Mesodermal cell (in vitro differentiated cells): ENCODE results near the gene METRNL.

ENCODE experiments used
- H3K27ac ChIP-seq: 2 replicates; pipeline ENCODE4 v1.7.0; 2013; ENCODE audit warnings: mild to moderate bottlenecking, low read depth, low read length, moderate library complexity; ENCODE audit not compliant: severe bottlenecking
- H3K36me3 ChIP-seq: 2 replicates; pipeline ENCODE4 v1.7.1; 2013; ENCODE audit warnings: mild to moderate bottlenecking, low read length, moderate library complexity; ENCODE audit not compliant: control insufficient read depth, insufficient read depth
- H3K4me1 ChIP-seq: one replicate; pipeline ENCODE4 v1.7.1; 2013; ENCODE audit warnings: mild to moderate bottlenecking, low read length; ENCODE audit not compliant: insufficient read depth, control insufficient read depth, poor library complexity, severe bottlenecking
- H3K4me3 ChIP-seq: 2 replicates; pipeline ENCODE4 v1.7.0; 2013; ENCODE audit warnings: low read length, control low read depth, mild to moderate bottlenecking; ENCODE audit not compliant: insufficient read depth, poor library complexity, severe bottlenecking; ENCODE audit errors: extremely low read depth
- H3K9me3 ChIP-seq: 2 replicates; pipeline ENCODE4 v1.7.1; 2013; ENCODE audit warnings: mild to moderate bottlenecking, low read length, moderate library complexity; ENCODE audit not compliant: control insufficient read depth
- WGBS, 2 experiments: methylation state at CpG; one replicate each; pipeline ENCODE4 v1.1.5; 2013; ENCODE audit warnings: missing lambda C conversion rate in 2 of 2; ENCODE audit not compliant: insufficient coverage in 2 of 2; 5-methylcytosine and 5-hydroxymethylcytosine counted together

METRNL gene

DNA sequence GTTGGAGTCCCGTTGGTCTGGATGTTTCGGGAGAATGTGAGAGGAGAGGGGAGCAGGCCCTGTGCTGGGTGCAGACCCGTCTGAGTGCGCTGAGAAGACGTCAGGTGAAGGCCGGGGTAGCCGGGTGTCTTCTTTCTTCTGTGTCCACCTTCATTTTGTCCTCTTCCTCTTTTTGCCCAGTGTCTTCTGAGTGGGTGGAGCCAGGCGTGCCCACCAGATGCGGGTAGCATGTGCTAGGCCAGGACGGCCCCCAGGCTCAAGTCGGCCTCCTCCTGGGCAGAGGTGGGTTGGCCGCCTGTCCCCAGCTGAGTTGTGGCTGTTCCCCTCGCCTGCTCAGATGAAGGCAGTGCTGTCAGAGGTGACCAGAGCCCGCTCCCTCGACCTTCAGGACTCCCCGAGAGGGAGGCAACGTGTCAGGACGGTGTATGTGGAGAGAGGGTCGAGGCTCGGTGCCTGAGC lies 3.5 kb downstream of the METRNL start:
- 84 to 86% methylated on average over 20 of the region's 20 CpGs for WGBS, 2 experiments
- Histone ChIP-seq H3K36me3 (peaks cover 20% of the 10 kb centered on the region), H3K27ac (peak overlapping the region; percentile 91), H3K4me3 (no peak overlapping the region), H3K9me3 (no peaks in the 10 kb centered on the region), H3K4me1 (peaks cover 25% of the 10 kb centered on the region)

DNA sequence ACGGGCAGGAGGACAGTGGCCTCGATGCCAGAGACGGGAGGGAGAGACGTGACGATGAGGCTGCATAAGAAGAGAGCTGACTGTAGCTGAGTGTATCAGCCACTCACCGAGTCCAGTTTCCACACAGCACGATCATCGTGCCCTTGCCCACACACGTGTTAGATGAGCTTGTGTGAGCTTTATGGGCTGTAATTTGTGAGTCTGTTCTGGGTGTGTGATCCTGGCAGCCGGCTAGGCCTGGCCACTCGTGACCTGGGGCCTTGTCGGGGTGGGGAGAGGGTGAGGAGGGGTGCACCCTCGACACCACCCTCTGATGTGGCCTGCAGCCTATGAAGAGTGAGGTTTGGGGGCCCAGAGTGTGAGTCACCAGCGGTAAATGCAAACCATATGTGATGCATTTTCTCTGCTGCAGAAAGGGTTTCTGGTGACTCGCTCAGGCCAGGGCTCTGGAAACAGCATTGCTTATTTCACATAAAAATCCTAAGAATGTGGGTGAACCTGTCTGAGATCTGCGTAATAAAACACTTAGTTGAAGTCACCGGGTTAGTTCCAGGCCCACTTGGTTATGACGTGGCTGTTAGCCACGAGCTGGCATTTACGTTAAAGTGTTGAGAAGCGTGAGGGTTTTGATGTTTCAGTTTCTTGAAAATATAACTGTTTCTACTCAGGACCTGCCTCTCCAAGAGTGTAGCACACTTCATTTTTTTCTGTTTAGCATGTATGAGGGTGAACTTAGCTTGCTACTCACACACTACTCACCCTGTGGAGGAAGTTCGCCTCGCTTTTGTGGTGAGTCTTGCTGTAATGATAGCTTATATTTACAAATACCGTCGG lies 4.2 kb downstream of the METRNL start:
- Histone ChIP-seq H3K4me3 (no peak overlapping the region), H3K36me3 (peaks cover 23% of the 10 kb centered on the region), H3K9me3 (no peaks in the 10 kb centered on the region), H3K4me1 (peaks cover 25% of the 10 kb centered on the region), H3K27ac (peak overlapping the region; percentile 91)
- WGBS, 2 experiments, result 60 to 70% methylated on average over 19 of the region's 25 CpGs

DNA sequence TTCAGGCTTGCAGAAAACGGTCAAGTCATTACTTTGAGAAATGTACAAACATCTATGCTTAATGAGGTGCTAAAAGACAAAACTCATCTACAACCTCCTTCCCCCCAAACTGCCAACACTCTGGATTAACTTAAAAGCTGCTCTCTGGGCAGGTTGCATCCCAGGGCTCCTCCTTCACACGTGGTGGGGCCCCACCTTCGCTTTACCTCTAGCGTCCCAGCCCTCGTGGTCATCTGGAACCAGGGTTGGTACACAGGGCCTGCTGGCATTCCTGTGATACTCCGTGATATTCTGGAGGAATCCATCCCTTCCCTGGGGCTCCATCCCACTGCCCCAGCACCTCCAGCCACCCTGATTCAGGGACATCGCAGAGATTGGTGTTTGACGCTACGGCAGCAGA lies 4.8 kb downstream of the METRNL start:
- peaks cover 25% of the 10 kb centered on the region for H3K4me1 ChIP-seq
- peaks cover 23% of the 10 kb centered on the region for H3K36me3 ChIP-seq
- no peak overlapping the region for H3K4me3 ChIP-seq
- H3K27ac ChIP-seq, result peak overlapping the region; percentile 91
- no peaks in the 10 kb centered on the region for H3K9me3 ChIP-seq
- 86 to 88% methylated on average over 8 of the region's 9 CpGs for WGBS, 2 experiments

DNA sequence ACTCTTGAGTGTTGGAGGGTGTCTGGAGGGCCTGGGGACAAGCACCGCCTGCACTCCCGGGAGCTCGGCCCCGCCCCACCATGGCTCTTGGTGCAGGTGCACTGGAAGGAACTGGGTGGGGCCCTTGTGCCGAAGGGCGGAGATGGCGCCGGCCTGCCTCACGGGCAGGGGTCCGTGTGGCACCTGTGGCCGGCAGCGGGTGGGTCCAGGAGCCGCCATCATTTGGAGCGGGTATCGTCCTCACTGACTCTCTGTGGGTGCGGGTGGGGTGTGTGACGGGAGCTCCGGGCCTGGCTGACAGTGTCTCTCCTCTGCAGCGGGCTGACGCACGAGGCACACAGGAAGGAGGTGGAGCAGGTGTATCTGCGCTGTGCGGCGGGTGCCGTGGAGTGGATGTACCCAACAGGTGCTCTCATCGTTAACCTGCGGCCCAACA lies 5.2 kb downstream of the METRNL start:
- H3K4me3 ChIP-seq, result no peak overlapping the region
- H3K36me3 ChIP-seq, result peaks cover 23% of the 10 kb centered on the region
- no peaks in the 10 kb centered on the region for H3K9me3 ChIP-seq
- H3K27ac ChIP-seq, result no peak overlapping the region
- peaks cover 25% of the 10 kb centered on the region for H3K4me1 ChIP-seq
- 97 to 98% methylated on average over 27 of the region's 27 CpGs for WGBS, 2 experiments

DNA sequence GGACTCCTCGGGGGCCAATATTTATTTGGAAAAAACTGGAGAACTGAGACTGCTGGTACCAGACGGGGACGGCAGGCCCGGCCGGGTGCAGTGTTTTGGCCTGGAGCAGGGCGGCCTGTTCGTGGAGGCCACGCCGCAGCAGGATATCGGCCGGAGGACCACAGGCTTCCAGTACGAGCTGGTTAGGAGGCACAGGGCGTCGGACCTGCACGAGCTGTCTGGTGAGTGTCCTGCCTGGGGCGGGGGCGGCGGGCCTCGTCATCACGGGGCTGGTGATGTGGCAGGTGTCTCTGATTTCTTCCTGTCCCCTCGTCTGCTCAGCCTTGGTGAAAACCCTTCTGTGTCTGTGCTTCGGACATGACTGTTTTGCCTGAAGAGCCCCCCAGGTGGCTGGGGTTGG lies 5.7 kb downstream of the METRNL start:
- 96 to 97% methylated on average over 20 to 22 of the region's 22 CpGs for WGBS, 2 experiments
- H3K36me3 ChIP-seq, result peaks cover 23% of the 10 kb centered on the region
- H3K4me3 ChIP-seq, result no peak overlapping the region
- no peaks in the 10 kb centered on the region for H3K9me3 ChIP-seq
- peaks cover 25% of the 10 kb centered on the region for H3K4me1 ChIP-seq
- no peak overlapping the region for H3K27ac ChIP-seq

DNA sequence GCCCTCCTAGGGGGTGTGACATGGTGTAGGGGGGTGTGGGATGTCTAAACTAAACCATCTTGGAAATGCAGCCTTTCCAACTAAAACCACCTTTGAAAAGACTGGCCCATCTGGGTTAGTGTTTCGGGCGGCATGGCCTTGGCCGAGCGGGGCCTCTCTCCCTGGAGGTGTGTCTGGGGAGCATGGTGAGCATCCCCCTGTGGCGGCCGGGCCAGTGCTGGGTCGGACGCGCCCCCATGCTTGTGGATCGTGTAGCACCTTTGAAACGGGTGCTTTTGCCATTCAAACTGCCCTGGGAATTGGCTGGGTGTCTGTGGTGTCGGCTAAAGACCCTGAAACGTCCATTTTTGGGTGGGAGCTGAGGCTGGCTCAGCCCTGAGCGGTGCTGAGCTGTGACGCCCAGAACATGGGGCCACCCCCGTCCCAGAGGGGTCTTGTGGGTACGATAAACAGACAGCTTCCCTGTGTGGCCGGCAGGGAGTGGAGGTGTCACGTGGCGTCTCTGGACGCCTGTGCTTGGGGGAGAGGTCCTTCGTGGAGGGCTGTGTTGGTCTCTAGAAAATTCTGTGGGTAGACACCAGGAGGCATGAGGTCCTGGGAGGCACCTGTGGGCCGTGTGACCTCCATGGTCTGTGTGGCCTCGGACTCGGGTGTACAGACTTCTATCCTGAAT lies 6.3 kb downstream of the METRNL start:
- Histone ChIP-seq H3K27ac (no peak overlapping the region), H3K9me3 (no peaks in the 10 kb centered on the region), H3K4me3 (no peak overlapping the region), H3K36me3 (peaks cover 23% of the 10 kb centered on the region), H3K4me1 (peaks cover 25% of the 10 kb centered on the region)
- 92 to 96% methylated on average over 25 of the region's 25 CpGs for WGBS, 2 experiments

DNA sequence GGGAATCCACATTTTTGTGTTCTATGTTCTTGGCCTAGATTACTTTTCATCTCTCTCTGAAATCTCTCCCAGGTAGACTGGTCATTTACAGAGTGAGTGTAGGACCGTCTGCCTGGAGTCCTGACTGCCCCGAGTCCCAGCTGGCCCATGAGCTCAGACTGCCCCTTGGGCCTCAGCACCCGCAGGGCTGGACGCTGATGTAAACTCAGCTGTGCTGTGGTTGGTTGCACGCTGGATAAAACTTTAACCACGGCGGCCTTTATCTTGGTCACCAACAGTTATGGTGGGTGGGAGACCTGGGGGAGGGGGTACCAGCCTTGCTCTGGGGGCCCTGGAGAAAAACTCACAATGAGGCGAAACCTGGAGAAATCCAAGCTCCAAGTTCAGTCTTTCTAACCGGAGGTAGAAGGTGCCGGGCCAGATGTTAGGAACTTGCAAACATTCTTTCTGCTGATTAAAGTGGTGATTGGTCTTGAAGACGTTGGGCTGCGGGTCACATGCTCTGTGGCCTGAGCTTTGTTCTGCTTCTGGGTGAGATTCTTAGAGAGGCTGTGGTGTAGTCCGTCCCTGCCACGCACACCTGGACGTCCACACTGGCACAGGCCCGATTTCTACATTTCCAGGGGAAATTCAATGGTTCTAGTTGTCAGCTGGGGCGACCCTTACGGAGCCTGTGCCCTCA lies 6.9 kb downstream of the METRNL start:
- no peak overlapping the region for H3K4me3 ChIP-seq
- WGBS, 2 experiments, result 94 to 97% methylated on average over 12 to 16 of the region's 18 CpGs
- H3K36me3 ChIP-seq, result peaks cover 23% of the 10 kb centered on the region
- H3K9me3 ChIP-seq, result no peaks in the 10 kb centered on the region
- H3K27ac ChIP-seq, result no peak overlapping the region
- peaks cover 25% of the 10 kb centered on the region for H3K4me1 ChIP-seq

DNA sequence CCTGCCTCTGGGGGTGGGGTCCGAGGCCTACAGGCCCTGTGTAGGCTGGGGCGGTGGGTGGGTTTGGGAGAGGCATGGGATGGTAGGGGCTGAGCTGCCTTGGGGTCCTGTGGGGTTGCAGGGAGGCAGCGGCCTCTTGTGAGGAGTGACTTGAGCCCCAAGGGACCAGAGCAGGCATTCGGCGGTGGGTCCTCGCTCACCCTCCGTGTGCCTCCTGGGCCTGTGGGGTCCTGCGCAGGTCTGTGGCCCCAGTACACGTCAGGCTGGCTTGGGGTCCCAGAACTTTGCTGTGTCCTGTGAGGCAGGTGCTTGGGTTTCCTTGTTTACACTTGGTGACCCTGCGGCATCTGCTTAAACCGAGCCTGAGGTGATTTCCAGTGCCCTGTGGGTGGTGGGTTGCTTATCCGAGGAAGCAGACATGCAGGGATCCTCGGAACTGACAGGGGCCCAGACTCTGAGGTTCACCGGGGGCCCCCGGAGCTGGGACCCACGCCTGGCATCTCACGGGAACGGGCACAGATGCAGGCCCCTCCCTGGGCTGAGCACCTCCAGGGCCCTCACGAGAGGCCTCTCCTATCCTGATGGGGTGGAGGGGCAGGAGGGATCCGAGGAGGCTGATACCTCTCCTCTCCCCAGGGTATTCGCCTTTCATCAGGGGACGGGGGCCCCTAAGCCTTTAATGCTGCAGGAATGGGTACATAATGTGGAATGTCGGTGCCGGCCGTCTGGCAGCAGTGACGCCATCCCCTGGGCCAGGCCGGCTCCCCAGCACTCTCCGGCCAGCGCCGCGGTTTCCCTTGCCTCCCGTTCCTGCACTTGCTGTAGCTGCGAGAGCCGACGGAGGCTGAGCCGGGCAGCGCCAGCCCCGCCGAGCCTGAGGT lies 7.7 kb downstream of the METRNL start:
- 88 to 92% methylated on average over 29 to 36 of the region's 39 CpGs for WGBS, 2 experiments
- H3K4me3 ChIP-seq, result no peak overlapping the region
- no peaks in the 10 kb centered on the region for H3K9me3 ChIP-seq
- H3K27ac ChIP-seq, result no peak overlapping the region
- H3K36me3 ChIP-seq, result peaks cover 23% of the 10 kb centered on the region
- H3K4me1 ChIP-seq, result peaks cover 25% of the 10 kb centered on the region

DNA sequence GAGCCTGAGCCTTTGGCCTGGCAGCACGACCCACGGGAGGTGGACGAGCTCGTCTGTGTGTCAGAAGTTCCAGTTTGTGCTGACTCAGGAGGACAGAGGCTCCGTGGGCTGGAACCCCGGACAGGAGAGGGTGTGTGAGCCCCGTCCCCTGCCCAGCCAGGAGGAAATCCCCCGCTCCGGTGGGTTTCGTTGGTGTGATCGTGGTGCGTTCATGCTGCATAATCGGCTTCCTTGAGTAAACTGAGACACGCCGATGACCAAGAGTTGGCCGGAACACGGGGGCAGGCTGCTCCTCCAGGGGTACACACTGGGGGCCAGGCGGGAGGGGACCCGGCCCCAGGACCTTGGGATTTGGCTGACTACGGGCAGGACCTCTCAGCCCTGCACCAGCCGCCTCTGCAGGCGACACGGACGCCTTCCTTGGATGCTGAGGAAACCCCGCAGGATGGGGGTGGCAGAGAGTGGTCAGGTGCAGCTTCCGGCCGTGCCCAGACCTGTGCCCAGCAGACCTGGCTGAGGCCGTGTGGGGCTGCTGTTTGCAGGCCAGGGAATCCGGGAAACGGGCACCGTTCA lies 8.5 kb downstream of the METRNL start:
- H3K9me3 ChIP-seq, result no peaks in the 10 kb centered on the region
- H3K36me3 ChIP-seq, result peaks cover 25% of the 10 kb centered on the region
- peaks cover 22% of the 10 kb centered on the region for H3K4me1 ChIP-seq
- no peak overlapping the region for H3K4me3 ChIP-seq
- H3K27ac ChIP-seq, result no peak overlapping the region
- 94 to 95% methylated on average over 25 to 29 of the region's 31 CpGs for WGBS, 2 experiments

DNA sequence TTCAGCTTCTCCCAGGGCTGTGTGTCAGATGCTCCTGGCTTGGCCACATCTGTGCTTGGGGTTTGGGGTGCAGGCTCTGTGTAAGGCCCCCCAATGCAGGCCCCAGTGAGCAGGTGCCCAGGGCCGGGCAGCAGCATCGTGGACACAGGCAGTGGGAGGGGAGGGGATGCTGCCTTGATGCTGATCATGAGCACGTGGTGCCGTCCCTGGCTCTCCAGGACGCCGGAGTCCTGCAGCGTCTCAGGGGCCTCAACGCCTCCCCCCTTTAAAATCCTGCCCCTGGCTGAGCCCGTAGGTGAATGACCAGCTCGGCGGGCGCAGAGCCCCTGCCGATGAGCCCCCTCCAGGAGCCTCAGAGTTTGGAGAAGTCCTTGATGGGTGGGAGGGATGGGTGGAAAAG lies 9.0 kb downstream of the METRNL start:
- H3K4me1 ChIP-seq, result peaks cover 17% of the 10 kb centered on the region
- H3K36me3 ChIP-seq, result peaks cover 29% of the 10 kb centered on the region
- H3K4me3 ChIP-seq, result no peak overlapping the region
- 72 to 86% methylated on average over 3 to 12 of the region's 13 CpGs for WGBS, 2 experiments
- H3K27ac ChIP-seq, result no peak overlapping the region
- H3K9me3 ChIP-seq, result no peaks in the 10 kb centered on the region
